ENCODE results near the gene TTC9C. TPM values are rescaled to one million over a fixed set of nuclear protein-coding genes. Genes with fewer than 3 reads are reported as not detected.
"Not testable (repeated sequence)": the region's sequence is repeated elsewhere in the genome, so short reads cannot be mapped to it uniquely, and the experiment has no call there.

The TTC9C gene
- total RNA-seq, 1 donor from 2014 or later, result 78.4 TPM

GRCh38 chr11:62732830-62733229 is 4.5 kb downstream of the TTC9C start:
- Mint-ChIP-seq H3K9me3 (no peaks in the 10 kb centered on the region), H3K27me3 (ENCODE audit: insufficient read depth, low read depth) (peaks cover 5% of the 10 kb centered on the region), H3K27ac (no peak overlapping the region), H3K4me1 (peaks cover 16% of the 10 kb centered on the region), H3K4me3 (no peak overlapping the region), H3K36me3 (peaks cover 10% of the 10 kb centered on the region)
- Histone ChIP-seq H3K79me2 (ENCODE audit: low read depth) (peaks cover 49% of the 10 kb centered on the region), H3K36me3 (peaks cover 7% of the 10 kb centered on the region), H3K27me3 (no peaks in the 10 kb centered on the region), H3K4me2 (no peak overlapping the region), H2AFZ (replicated peaks) (no peak overlapping the region), H3K4me1 (peaks cover 7% of the 10 kb centered on the region), H3F3A (ENCODE audit: low read depth) (peaks cover 12% of the 10 kb centered on the region), H3K4me3 (no peak overlapping the region), H4K20me1 (ENCODE audit: low read depth) (peaks cover 5% of the 10 kb centered on the region), H3K9ac (no peak overlapping the region), H3K27ac (no peak overlapping the region), H3K9me3 (ENCODE audit: low read depth) (no peaks in the 10 kb centered on the region)
- TF ChIP-seq EZH2phosphoT487 (IDR thresholded peaks at IDR 0.05) (no peak), EZH2 (IDR thresholded peaks at IDR 0.05) (no peak)
- TF ChIP-seq, protein P1, sequence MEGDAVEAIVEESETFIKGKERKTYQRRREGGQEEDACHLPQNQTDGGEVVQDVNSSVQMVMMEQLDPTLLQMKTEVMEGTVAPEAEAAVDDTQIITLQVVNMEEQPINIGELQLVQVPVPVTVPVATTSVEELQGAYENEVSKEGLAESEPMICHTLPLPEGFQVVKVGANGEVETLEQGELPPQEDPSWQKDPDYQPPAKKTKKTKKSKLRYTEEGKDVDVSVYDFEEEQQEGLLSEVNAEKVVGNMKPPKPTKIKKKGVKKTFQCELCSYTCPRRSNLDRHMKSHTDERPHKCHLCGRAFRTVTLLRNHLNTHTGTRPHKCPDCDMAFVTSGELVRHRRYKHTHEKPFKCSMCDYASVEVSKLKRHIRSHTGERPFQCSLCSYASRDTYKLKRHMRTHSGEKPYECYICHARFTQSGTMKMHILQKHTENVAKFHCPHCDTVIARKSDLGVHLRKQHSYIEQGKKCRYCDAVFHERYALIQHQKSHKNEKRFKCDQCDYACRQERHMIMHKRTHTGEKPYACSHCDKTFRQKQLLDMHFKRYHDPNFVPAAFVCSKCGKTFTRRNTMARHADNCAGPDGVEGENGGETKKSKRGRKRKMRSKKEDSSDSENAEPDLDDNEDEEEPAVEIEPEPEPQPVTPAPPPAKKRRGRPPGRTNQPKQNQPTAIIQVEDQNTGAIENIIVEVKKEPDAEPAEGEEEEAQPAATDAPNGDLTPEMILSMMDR (IDR thresholded peaks at IDR 0.05), result peak; percentile 27
- no peak for DNase-seq (ENCODE audit: low spot score)

GRCh38 chr11:62737196-62737595 is 8.9 kb downstream of the TTC9C start:
- H3K9me3 ChIP-seq (ENCODE audit: low read depth), result no peaks in the 10 kb centered on the region
- H3K4me2 ChIP-seq, result no peak overlapping the region
- peaks cover 13% of the 10 kb centered on the region for H3K36me3 ChIP-seq
- H3K27ac Mint-ChIP-seq, result no peak overlapping the region
- no peak for DNase-seq (ENCODE audit: low spot score)
- H2AFZ ChIP-seq (replicated peaks), result no peak overlapping the region
- H3K4me1 Mint-ChIP-seq, result no peaks in the 10 kb centered on the region
- no peak overlapping the region for H3K9ac ChIP-seq
- H3K27me3 Mint-ChIP-seq (ENCODE audit: insufficient read depth, low read depth), result peaks cover 2% of the 10 kb centered on the region
- H3K27me3 ChIP-seq, result no peaks in the 10 kb centered on the region
- TF ChIP-seq, protein P1 (IDR thresholded peaks at IDR 0.05), result no peak
- TF ChIP-seq EZH2phosphoT487 (IDR thresholded peaks at IDR 0.05) (no peak), EZH2 (IDR thresholded peaks at IDR 0.05) (no peak)
- no peak overlapping the region for H3K4me3 ChIP-seq
- H3K36me3 Mint-ChIP-seq, result peaks cover 19% of the 10 kb centered on the region
- H3K79me2 ChIP-seq (ENCODE audit: low read depth), result peaks cover 11% of the 10 kb centered on the region
- H3K4me1 ChIP-seq, result no peaks in the 10 kb centered on the region
- peaks cover 14% of the 10 kb centered on the region for H3F3A ChIP-seq (ENCODE audit: low read depth)
- no peak overlapping the region for H3K27ac ChIP-seq
- no peaks in the 10 kb centered on the region for H4K20me1 ChIP-seq (ENCODE audit: low read depth)
- no peak overlapping the region for H3K4me3 Mint-ChIP-seq
- H3K9me3 Mint-ChIP-seq, result no peaks in the 10 kb centered on the region

- H3K4me1 Mint-ChIP-seq, result peaks cover 6% of the 10 kb centered on the region
- Histone ChIP-seq H3K4me1 (no peaks in the 10 kb centered on the region), H3K27me3 (no peaks in the 10 kb centered on the region), H4K20me1 (ENCODE audit: low read depth) (no peaks in the 10 kb centered on the region), H3K27ac (no peak overlapping the region), H2AFZ (replicated peaks) (no peak overlapping the region), H3K36me3 (no peaks in the 10 kb centered on the region), H3K79me2 (ENCODE audit: low read depth) (peaks cover 24% of the 10 kb centered on the region), H3F3A (ENCODE audit: low read depth) (peaks cover 7% of the 10 kb centered on the region), H3K9me3 (ENCODE audit: low read depth) (no peaks in the 10 kb centered on the region), H3K4me2 (no peak overlapping the region), H3K9ac (no peak overlapping the region), H3K4me3 (no peak overlapping the region)
- DNase-seq (ENCODE audit: low spot score), result no peak
- H3K27ac Mint-ChIP-seq, result peak overlapping the region; percentile 46
- no peak for TF ChIP-seq EZH2phosphoT487 (IDR thresholded peaks at IDR 0.05)
- H3K4me3 Mint-ChIP-seq, result no peak overlapping the region
- H3K9me3 Mint-ChIP-seq, result no peaks in the 10 kb centered on the region
- peaks cover 3% of the 10 kb centered on the region for H3K27me3 Mint-ChIP-seq (ENCODE audit: insufficient read depth, low read depth)
- peaks cover 4% of the 10 kb centered on the region for H3K36me3 Mint-ChIP-seq
Observed at GRCh38 chr11:62747475-62748160, 19.3 kb downstream of the TTC9C start.

DNA sequence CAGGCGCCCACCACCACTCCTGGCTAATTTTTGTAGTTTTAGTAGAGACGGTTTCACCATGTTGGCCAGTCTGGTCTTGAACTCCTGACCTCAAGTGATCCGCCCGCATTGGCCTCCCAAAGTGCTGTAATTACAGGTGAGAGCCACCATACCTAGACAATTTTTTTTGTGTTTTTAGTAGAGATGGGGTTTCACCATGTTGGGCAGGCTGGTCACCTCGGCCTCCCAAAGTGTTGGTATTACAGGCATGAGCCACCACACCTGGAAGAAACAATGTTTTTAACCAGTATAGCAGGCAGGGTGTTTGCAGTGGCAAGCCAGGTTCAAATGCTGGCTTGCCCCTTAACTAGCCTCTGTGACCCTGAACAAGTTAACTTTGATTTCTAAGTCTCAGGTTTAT is 21.6 kb downstream of the TTC9C start:
- H3K36me3 ChIP-seq; H4K20me1 ChIP-seq (ENCODE audit: low read depth); H3K4me1 Mint-ChIP-seq; H2AFZ ChIP-seq (replicated peaks); H3K27ac Mint-ChIP-seq; H3K27ac ChIP-seq; H3K4me1 ChIP-seq; H3K9me3 ChIP-seq (ENCODE audit: low read depth); H3K27me3 ChIP-seq; H3K36me3 Mint-ChIP-seq; H3K4me2 ChIP-seq; H3K4me3 Mint-ChIP-seq; H3K4me3 ChIP-seq; H3K9me3 Mint-ChIP-seq; H3K27me3 Mint-ChIP-seq (ENCODE audit: insufficient read depth, low read depth); H3K9ac ChIP-seq; DNase-seq (ENCODE audit: low spot score): not testable (repeated sequence)
- peaks cover 14% of the 10 kb centered on the region for H3F3A ChIP-seq (ENCODE audit: low read depth)
- peaks cover 33% of the 10 kb centered on the region for H3K79me2 ChIP-seq (ENCODE audit: low read depth)

Data from neural progenitor cell (in vitro differentiated cells).